Gastroesophageal sphincter (tissue), 3 donors: ENCODE measurements around the gene DOK5.

Source experiments
- CTCF ChIP-seq, 4 experiments: fragments of 200-600 bp in 2 of 4; fragments of 450-650 bp in 2 of 4; sonication (generic) in 1 of 4; IDR thresholded peaks; one replicate each; pipeline ENCODE4 v1.5.1; 2017 to 2019; ENCODE audit warnings: antibody characterized with exemption in 4 of 4, mild to moderate bottlenecking in 2 of 4, moderate library complexity in 2 of 4
- EP300 ChIP-seq: sonication (generic); formaldehyde crosslinking; IDR thresholded peaks from one replicate; pipeline ENCODE4 v1.6.1; 2017; ENCODE audit warnings: antibody characterized with exemption, mild to moderate bottlenecking
- POLR2A ChIP-seq, 2 donors: fragments of 450-650 bp; IDR thresholded peaks; one replicate each; pipeline ENCODE4 v1.6.1; 2017; ENCODE audit warnings: antibody characterized with exemption in 2 of 2, mild to moderate bottlenecking in 2 of 2, moderate library complexity in 1 of 2
- POLR2AphosphoS5 ChIP-seq: sonication (generic); formaldehyde crosslinking; IDR thresholded peaks from one replicate; pipeline ENCODE4 v1.6.1; 2017; ENCODE audit warnings: antibody characterized with exemption

- TF ChIP-seq EP300, result no peak
- no peak for TF ChIP-seq CTCF (IDR thresholded peaks at IDR 0.05)
- TF ChIP-seq POLR2A (IDR thresholded peaks at IDR 0.05), result no peak
- TF ChIP-seq POLR2AphosphoS5, result no peak
Observed at GRCh38 chr20:54598352-54598751, 123.0 kb downstream of the DOK5 start.
